Mucosa of gallbladder (tissue), 1 donor: ENCODE data around the gene PLA2G4E. TPM values are rescaled to one million over a fixed set of nuclear protein-coding genes. Genes with fewer than 3 reads are reported as not detected.

ENCODE experiments used
- DNase-seq: peaks from one replicate; pipeline ENCODE4 v3.0.0-alpha.2; 2020; ENCODE audit warnings: low spot score
- total RNA-seq: library from RNA; stranded (reverse); gene quantifications from one replicate; pipeline ENCODE4 v1.2.1, GENCODE V29; 2021
- donor health status: DM: no; HTN: no; CAD: no.

Gene PLA2G4E
- total RNA-seq, 1 donor from 2014 or later = 0.09 TPM

GRCh38 chr15:41977757-41978383, 43.0 kb downstream of the PLA2G4E start:
- no peak for DNase-seq

GRCh38 chr15:41975669-41976068, 45.2 kb downstream of the PLA2G4E start:
- DNase-seq = no peak

GRCh38 chr15:41974041-41974440, 46.8 kb downstream of the PLA2G4E start:
- no peak for DNase-seq

GRCh38 chr15:41972253-41973242, 48.3 kb downstream of the PLA2G4E start, which contains the start of gene EHD4:
Gene EHD4, minus strand, starts transcription at chr15:41972557. Its CDS starts 63 bp downstream, at chr15:41972494.
- DNase-seq = peak; percentile 99

- DNase-seq = no peak
Observed at GRCh38 chr15:41971895-41972252, 49.0 kb downstream of the PLA2G4E start.

GRCh38 chr15:41971089-41971894, 49.5 kb downstream of the PLA2G4E start:
- peak; percentile 47 for DNase-seq

GRCh38 chr15:41970456-41970855, 50.4 kb downstream of the PLA2G4E start:
- DNase-seq = no peak

GRCh38 chr15:41969851-41970431, 50.9 kb downstream of the PLA2G4E start:
- DNase-seq = no peak

- DNase-seq = no peak
Observed at GRCh38 chr15:41968701-41969100, 52.1 kb downstream of the PLA2G4E start.

- peak; percentile 27 for DNase-seq
Observed at GRCh38 chr15:41967506-41968206, 53.2 kb downstream of the PLA2G4E start.

- no peak for DNase-seq
Observed at GRCh38 chr15:41966920-41967465, 53.8 kb downstream of the PLA2G4E start.

- DNase-seq = no peak
Observed at GRCh38 chr15:41966414-41966812, 54.4 kb downstream of the PLA2G4E start.

GRCh38 chr15:41965441-41966413, 55.1 kb downstream of the PLA2G4E start:
- DNase-seq = no peak

- DNase-seq = no peak
Observed at GRCh38 chr15:41961595-41962202, 59.1 kb downstream of the PLA2G4E start.

- DNase-seq = no peak
Observed at GRCh38 chr15:41961001-41961518, 59.8 kb downstream of the PLA2G4E start.

- no peak for DNase-seq
Observed at GRCh38 chr15:41958002-41958420, 62.8 kb downstream of the PLA2G4E start.

- DNase-seq = no peak
Observed at GRCh38 chr15:41957021-41957897, 63.6 kb downstream of the PLA2G4E start.
